Measurements from ENCODE around the gene NT5DC2.

Gene NT5DC2

DNA sequence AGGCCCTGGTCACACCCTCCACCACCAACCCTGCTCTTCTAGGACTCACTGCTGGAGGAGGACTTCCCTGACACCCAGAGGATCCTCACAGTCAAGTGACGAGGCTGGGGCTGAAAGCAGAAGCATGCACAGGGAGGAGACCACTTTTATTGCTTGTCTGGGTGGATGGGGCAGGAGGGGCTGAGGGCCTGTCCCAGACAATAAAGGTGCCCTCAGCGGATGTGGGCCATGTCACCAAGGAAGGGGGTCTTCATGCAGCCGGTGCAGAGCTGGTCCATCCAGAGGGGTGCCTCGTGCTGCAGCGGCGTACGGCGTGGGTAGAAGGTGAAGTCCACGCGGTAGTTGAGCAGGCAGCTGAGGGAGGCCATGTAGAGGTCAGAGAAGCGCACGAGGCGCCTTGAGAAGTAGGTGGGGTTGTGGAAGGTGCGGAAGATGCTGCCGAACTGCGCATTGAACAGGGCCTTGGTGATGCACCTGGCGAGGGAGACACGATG is 9.4 kb downstream of the NT5DC2 start:
- DNase-seq: no peak

DNA sequence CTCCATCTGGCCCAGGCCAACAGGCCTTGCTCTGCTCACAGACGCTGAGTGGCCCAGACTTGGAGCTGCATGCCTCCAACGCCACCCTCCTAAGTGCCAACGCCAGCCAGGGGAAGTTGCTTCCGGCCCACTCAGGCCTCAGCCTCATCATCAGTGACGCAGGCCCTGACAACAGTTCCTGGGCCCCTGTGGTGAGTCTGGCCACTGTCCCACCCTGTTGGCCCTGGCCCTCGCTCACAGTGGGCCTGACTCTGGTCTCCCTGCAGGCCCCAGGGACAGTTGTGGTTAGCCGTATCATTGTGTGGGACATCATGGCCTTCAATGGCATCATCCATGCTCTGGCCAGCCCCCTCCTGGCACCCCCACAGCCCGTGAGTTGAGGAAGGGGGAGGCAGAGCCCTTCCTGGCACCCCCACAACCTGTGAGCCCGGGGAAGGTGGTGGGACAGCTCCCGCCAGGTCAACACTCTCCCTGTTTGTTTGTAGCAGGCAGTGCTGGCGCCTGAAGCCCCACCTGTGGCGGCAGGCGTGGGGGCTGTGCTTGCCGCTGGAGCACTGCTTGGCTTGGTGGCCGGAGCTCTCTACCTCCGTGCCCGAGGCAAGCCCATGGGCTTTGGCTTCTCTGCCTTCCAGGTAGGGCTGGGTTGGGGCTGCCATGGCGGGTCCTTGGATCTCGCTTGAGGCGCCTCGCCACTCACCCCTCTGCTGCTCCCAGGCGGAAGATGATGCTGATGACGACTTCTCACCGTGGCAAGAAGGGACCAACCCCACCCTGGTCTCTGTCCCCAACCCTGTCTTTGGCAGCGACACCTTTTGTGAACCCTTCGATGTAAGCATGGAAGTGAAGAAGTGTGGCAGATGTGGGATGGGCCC is 10.0 kb downstream of the NT5DC2 start:
- DNase-seq: no peak

DNA sequence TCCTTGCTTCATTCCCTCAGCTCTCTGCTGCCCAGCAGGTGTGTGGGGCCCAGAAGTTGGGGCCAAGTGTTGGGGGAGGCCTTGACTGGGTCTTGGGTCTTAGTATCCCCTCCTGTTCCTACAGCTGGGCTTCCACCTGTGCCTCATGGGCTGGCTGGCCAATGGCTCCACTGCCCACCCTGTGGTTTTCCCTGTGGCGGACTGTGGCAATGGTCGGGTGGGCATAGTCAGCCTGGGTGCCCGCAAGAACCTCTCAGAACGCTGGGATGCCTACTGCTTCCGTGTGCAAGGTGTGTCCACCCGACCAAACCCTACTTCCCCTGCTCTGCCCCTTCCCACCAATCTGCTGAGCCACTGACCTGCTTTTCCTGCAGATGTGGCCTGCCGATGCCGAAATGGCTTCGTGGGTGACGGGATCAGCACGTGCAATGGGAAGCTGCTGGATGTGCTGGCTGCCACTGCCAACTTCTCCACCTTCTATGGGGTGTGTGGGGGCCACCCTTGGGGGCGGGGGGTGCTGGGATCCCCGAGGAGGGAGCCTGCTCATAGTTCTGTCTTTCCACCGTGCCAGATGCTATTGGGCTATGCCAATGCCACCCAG is 10.9 kb downstream of the NT5DC2 start:
- DNase-seq: no peak

DNA sequence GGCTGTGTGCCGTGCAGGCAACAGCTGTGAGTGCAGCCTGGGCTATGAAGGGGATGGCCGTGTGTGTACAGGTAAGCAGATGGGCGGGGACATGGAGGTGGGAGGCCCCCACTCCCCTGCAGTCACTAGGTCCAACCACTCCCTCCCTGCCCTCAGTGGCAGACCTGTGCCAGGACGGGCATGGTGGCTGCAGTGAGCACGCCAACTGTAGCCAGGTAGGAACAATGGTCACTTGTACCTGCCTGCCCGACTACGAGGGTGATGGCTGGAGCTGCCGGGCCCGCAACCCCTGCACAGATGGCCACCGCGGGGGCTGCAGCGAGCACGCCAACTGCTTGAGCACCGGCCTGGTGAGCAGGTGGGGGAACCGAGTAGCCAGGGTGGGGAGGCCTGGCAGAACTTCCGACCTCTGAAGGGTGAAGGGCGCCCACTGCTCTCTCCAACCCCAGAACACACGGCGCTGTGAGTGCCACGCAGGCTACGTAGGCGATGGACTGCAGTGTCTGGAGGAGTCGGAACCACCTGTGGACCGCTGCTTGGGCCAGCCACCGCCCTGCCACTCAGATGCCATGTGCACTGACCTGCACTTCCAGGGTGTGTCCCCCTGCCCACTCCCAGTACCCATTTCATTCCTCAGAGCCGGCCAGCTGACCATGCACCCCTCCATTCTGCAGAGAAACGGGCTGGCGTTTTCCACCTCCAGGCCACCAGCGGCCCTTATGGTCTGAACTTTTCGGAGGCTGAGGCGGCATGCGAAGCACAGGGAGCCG is 11.6 kb downstream of the NT5DC2 start:
- DNase-seq: no peak

DNA sequence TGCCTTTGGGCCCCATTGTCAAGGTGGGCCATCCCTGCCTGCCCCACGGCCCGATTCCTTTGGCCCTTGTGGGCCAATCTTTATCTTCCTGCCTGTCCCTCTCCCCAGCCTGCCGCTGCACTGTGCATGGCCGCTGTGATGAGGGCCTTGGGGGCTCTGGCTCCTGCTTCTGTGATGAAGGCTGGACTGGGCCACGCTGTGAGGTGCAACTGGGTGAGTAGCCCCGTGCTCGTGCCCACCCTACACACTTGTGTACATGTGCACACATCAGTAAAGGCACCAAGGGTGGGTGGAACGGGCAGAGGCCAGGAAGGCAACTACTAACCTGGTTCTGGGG is 12.2 kb downstream of the NT5DC2 start:
- no peak for DNase-seq

DNA sequence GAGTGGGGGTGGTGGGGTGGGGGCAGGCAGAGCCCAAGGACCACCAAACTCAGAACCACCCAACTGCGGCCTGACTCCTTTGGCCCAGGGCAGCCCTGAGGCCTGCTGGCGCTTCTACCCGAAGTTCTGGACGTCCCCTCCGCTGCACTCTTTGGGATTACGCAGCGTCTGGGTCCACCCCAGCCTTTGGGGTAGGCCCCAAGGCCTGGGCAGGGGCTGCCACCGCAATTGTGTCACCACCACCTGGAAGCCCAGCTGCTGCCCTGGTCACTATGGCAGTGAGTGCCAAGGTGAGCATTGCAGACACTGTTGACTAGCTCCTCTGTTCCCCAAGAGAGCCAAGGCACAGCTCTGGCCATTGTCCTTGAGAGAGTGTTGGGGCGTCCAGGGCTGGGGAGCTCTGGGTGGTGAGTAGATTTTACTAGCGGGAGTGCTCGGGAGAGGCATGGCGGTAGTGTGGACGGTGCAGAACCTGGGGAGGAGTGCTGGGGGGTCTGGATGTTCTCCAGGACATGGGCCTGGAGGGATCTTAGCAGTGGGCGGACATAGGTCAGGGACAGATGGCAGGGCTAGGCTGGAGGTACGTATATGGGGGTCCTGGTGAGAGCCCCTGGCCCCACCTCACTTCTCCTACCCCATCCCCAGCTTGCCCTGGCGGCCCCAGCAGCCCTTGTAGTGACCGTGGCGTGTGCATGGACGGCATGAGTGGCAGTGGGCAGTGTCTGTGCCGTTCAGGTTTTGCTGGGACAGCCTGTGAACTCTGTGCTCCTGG is 12.8 kb downstream of the NT5DC2 start:
- DNase-seq: no peak

DNA sequence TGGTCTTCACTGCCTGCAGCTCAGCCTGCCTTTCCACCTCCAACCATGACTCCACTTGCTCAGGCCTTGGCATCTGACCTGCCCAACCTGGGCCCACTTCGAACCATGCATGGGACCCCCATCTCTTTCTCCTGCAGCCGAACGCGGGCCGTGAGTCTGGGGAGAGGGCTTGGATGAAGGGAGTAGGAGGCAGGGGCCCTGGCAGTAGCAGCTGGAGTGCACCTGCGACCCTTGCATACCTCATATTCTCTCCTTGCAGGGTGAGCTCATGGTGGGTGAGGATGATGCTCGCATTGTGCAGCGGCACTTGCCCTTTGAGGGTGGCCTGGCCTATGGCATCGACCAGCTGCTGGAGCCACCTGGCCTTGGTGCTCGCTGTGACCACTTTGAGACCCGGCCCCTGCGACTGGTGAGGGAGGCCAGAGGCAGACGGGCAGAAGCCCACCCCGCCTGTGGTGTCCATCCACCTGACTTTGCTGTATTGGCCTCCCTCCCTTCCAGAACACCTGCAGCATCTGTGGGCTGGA is 13.5 kb downstream of the NT5DC2 start:
- no peak for DNase-seq

DNA sequence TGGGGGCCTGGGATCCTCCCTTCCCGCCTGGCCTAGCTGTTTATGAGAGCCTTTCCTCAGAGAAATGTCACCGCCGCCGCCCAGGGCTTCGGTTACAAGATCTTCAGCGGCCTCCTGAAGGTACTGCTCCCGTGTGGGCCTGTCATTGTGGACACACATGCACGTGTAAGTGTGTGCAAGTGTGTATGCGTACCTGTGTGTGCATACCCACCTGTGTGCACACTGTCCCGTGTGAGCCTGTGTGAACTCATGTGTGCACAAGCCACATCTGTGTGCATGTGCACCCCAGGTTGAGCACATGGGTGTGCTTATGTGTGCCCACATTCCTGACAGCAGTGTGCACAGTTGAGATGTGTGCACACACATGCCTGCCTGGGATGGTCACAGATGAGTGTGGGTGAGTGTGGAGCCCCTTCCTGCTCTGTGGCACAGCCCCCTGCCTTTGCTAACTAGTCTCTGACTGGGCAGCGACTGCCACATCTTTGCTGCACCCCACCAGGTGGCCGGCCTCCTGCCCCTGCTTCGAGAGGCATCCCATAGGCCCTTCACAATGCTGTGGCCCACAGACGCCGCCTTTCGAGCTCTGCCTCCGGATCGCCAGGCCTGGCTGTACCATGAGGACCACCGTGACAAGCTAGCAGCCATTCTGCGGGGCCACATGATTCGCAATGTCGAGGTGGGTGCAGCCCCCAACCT is 14.1 kb downstream of the NT5DC2 start:
- DNase-seq: no peak

DNA sequence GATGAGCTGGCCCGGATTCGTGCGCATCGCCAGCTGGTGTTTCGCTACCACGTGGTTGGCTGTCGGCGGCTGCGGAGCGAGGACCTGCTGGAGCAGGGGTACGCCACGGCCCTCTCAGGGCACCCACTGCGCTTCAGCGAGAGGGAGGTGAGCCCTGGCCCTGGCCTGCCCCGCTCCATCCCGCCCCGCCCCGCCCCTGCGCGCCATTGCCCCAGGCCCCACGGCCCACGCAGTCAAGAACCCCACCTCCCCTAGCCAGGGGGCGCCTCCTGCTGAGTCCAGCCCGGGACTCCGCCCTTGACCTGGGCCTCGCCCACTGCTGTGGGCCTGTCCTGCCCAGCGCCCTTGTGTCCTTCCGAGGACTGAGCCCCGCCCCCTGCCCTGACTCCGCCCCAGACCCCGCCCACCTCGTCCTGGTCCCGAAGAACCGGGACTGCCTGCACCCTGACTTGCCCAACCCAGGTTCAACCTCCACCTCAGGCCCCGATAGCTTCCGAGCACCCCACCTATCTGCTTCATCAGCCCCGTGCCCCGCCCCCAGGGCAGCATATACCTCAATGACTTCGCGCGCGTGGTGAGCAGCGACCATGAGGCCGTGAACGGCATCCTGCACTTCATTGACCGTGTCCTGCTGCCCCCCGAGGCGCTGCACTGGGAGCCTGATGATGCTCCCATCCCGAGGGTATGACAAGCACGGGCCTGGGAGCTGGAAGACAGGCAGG is 14.8 kb downstream of the NT5DC2 start:
- DNase-seq: no peak

DNA sequence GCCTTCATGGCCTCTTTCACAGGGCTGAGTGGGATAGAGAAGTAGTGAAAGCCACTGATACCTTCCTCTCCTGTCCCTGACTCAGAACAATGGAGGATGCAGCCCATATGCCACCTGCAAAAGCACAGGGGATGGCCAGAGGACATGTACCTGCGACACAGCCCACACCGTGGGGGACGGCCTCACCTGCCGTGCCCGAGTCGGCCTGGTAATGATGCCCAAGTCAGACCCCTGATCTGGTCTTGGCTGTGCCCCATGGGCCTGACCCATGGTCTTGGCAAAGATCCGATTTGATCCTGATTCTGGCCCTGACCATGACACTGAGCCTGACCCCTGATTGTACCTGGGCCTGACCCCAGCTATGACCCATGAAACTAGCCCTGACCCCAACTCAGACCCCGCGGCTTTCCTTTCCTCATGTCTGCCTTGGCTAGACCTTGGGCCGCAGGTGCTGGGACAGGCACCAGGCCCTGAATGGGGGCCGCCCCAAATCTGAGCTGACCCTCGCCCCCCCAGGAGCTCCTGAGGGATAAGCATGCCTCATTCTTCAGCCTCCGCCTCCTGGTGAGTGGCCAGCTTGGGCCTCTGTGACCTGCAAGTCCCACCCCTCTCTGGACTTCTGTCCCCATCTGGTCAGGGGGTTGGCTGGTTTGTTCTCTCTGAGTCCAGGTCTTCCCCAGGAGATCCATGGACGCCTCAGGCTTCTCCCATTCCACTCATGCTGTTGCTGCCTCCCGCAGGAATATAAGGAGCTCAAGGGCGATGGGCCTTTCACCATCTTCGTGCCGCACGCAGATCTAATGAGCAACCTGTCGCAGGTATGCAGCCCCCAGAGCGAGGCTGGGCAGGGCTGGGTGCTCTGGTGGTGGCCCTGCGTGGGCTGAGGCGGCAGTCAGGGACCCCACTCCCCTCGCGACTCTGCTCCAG is 15.6 kb downstream of the NT5DC2 start:
- DNase-seq: no peak

DNA sequence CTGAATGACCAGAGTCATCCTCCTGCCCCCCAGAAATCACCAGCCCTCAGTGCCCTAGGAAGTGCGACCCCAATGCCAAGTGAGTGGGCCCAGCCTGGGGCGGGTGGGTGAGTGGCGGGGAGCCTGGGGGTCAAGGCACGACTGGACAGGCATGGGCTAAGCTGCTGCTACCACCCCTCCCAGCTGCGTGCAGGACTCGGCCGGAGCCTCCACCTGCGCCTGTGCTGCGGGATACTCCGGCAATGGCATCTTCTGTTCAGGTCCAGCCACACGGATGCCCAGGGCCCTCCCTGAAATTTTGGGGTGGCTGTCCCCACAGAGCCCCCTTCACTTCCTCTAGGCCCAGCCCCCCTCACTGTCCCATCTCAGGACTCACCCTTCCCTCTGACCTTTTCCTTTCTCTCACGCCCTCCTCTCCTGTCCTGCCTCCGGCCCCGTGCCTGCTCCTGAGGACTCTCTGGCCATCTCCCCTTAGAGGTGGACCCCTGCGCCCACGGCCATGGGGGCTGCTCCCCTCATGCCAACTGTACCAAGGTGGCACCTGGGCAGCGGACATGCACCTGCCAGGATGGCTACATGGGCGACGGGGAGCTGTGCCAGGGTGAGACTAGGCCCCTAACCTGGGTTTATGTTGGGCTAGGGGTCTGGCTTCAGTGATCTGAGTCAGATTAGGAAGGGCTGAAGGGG is 17.0 kb downstream of the NT5DC2 start:
- DNase-seq: no peak

DNA sequence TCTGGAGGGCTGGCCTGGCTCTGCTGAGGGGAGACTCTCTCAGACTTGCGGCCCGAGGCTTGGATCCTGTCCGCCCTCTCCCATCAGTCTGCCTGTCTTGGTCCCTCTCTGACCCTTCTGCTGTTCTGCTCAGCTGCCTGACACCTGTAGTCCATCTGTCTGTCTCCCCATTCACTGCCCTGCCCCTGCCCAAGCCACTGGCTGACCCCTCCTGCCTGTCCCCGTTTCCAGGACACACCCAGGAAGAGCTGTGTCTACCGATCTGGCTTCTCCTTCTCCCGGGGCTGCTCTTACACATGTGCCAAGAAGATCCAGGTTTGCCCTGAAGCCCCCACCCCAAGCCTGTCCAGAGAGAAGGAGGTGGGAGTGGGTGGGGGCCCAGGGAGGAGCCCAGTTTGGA is 18.5 kb downstream of the NT5DC2 start:
- no peak for DNase-seq

DNA sequence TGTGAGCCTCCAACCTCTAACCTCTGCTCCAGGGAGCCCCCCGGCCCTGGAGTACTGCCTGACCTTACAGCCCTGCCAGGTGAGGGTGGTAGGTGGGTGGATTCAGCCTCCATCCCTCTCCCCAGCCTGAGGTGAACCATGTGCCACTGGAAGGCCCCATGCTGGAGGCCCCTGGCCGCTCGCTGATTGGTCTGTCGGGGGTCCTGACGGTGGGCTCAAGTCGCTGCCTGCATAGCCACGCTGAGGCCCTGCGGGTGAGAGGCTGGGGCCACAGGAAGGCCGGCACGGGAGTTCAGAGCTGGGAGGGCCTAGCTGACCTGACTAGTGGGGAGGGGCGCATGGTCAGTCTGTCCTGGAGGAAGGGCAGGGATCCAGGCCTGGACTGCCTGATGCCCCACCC is 19.1 kb downstream of the NT5DC2 start:
- no peak for DNase-seq

DNA sequence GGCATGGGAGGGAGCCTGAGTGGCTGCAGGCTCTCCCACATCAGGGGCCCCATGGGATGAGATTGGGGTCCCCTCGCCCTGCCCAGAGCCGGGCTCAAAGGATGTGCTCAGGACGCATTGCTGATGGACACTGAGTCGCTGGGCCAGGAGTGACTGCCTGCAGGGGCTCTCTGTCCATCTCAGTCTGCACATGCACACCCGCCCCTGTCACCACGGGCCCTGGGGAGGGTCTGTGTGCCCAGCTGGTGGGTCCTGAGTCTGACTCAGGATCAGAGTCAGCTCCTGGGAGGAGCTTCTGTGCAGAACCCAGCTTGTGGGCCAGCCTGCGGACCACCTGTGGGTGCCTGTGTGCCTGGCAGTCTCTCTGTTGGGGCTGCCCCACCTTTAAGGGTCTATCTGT is 20.4 kb downstream of the NT5DC2 start:
- no peak for DNase-seq

DNA sequence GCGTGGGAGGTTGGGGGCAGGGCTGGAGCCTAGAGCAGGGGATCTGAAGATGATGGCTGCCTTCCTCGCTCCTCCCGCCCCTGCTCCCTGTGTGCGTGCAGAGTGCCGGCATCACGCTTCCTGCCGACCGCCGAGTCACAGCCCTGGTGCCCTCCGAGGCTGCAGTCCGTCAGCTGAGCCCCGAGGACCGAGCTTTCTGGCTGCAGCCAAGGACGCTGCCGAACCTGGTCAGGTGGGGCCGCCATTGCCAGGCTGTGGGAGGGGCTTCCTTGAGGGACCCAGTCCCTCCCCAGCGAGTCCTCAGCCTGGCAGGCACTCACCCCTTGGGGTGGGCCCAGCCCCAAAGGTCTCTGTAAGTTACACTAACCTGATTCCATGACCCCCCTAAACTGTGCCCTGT is 20.9 kb downstream of the NT5DC2 start:
- DNase-seq: no peak

DNA sequence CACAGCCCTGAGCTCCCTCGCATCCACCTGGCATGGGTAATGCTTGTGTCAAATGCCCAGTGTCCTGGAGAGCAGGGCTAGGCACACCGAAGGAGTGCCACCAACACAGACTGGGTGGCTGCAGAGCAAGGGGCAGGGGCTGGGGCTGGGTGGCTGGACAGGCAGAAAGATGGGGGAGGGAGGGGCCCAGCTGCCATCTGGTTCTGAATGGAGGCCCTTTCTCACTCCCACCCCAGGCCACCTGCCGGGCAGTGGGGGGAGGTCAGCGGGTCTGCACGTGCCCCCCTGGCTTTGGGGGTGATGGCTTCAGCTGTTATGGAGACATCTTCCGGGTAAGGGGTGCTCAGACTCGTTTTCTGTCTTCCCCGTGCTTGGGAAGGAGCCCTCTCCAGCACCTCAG is 21.6 kb downstream of the NT5DC2 start:
- no peak for DNase-seq

DNA sequence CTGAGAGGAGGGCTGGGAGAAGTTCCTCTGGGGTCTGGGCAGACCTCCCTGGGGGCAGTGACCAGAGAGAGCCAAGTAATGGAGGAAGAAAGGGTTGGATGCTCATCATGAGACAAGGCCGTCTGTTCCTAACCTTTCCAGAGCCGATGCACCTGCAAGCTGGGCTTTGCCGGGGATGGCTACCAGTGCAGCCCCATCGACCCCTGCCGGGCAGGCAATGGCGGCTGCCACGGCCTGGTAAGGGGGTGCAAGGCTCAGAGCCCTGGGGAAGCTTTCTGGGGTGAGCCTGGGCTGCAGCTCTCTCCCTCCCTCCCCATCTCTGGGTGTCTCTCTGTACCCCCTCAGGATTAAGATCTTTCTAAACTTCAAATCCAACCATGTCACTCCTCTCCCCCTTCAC is 22.1 kb downstream of the NT5DC2 start:
- DNase-seq: no peak

DNA sequence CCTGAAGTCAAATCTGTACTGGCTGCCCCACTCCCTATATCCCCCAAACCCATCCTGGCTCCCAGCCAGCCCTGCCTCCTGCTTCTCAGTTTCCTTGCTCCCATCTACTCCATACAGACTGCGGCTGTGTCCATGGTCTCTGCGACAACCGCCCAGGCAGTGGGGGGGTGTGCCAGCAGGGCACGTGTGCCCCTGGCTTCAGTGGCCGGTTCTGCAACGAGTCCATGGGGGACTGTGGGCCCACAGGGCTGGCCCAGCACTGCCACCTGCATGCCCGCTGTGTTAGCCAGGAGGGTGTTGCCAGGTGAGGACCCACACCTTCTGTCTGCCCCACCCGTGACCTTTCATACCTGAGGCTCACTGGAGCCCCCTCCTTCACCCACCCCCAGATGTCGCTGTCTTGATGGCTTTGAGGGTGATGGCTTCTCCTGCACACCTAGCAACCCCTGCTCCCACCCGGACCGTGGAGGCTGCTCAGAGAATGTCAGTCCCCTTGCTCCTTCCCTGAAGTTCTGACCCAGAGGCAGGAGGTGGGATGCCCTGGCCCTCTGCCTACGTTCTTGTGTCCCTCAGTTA is 23.8 kb downstream of the NT5DC2 start:
- no peak for DNase-seq

DNA sequence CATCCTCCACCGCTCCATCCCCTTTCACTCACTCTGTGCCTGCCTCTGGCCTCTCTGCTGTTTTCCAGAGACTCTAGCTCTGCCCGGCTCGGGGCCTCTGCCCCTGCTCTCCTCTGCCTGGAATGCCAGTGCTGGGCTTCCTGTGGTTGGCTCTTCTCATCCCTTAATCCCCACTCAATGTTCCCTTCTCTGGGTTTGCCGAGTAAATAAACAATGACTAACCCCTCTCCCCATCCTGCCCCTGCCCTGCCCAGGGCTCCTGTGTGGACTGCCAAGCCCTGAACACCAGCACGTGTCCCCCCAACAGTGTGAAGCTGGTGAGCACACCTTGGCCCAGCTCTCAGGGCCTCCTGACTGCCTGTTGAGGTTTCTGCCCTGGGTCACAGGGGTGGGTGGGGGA is 26.3 kb downstream of the NT5DC2 start:
- DNase-seq: no peak

Data from activated naive CD4-positive, alpha-beta T cell treated with anti-CD3 and anti-CD28 coated beads, Interleukin-2, amount 50 U/mL, for 16 hours (primary cell).